HCT116 (cell line): Measurements from ENCODE around the gene PUM1. TPM values are rescaled to one million over a fixed set of nuclear protein-coding genes. Genes with fewer than 3 reads are reported as not detected.

Experiments used
- ATAC-seq: fragments of 200-7000 bp; cut with Tn5 transposase; 2 replicates; pipeline ENCODE4 v1.9.1; 2020; ENCODE audit warnings: mild to moderate bottlenecking, moderate library complexity
- BruUV-seq: library from RNA; stranded (reverse); fragments of 400-500 nt; replicated peaks from 2 replicates; lab custom pipeline; 2021; lab: Mats Ljungman, UMichigan
- CTCF ChIA-PET: fragments of 300-600 bp; sonication (Branson Sonifier 250); formaldehyde crosslinking; loops from one replicate; lab custom pipeline; 2021; ENCODE audit warnings: antibody characterized with exemption; lab: Charles Lee
- POLR2A ChIA-PET: fragments of 300-600, 350-600 bp; sonication (Branson Sonifier 250); formaldehyde crosslinking; loops from one replicate; lab custom pipeline; 2021; ENCODE audit warnings: antibody characterized with exemption; lab: Charles Lee
- RAD21 ChIA-PET, 2 experiments: fragments of 300-600 bp; sonication (Branson Sonifier 250); formaldehyde crosslinking; loops; one replicate each; lab custom pipeline; 2023; ENCODE audit warnings: low total read pairs in 2 of 2; ENCODE audit not compliant: uncharacterized antibody in 2 of 2, unreplicated experiment in 2 of 2, low non-redundant PET in 1 of 2; lab: Charles Lee
- DNase-seq: peaks from one replicate; pipeline ENCODE4 v3.0.0-alpha.2; 2010; ENCODE audit warnings: low read depth, low spot score
- H2AFZ ChIP-seq: fragments of 200-600 bp; shearing (Covaris generic), sonication (generic); 2 replicates; pipeline ENCODE4 v1.6.1; 2017; ENCODE audit warnings: low read depth, mixed run types, mixed read lengths, antibody characterized with exemption, low read length; ENCODE audit not compliant: poor library complexity, severe bottlenecking
- H3K27ac ChIP-seq: 2 replicates; pipeline ENCODE4 v1.5.1; 2012; ENCODE audit warnings: low read depth, low read length
- H3K27me3 ChIP-seq: fragments of 200-600 bp; sonication (generic); 2 replicates; pipeline ENCODE4 v1.6.1; 2016; ENCODE audit warnings: mixed run types, low read length, mixed read lengths; ENCODE audit not compliant: insufficient read depth
- H3K36me3 ChIP-seq, 2 experiments: fragments of 200-500 bp in 1 of 2; fragments of 200-600 bp in 1 of 2; sonication (Bioruptor generic) in 1 of 2; sonication (generic) in 1 of 2; 2 replicates each; pipeline versions ENCODE4 v1.5.1 to v1.6.1; 2014 to 2016; ENCODE audit warnings: low read length in 2 of 2, inconsistent platforms in 1 of 2, mixed read lengths in 1 of 2, mixed run types in 1 of 2; ENCODE audit not compliant: insufficient read depth in 2 of 2, control insufficient read depth in 1 of 2
- H3K4me1 ChIP-seq, 2 experiments: fragments of 200-600 bp in 1 of 2; sonication (generic) in 1 of 2; 2 replicates each; pipeline versions ENCODE4 v1.5.1 to v1.6.1; 2012 to 2017; ENCODE audit warnings: low read length in 2 of 2, inconsistent platforms in 1 of 2, mild to moderate bottlenecking in 1 of 2, mixed read lengths in 1 of 2, mixed run types in 1 of 2, moderate library complexity in 1 of 2; ENCODE audit not compliant: insufficient read depth in 2 of 2, control insufficient read depth in 1 of 2
- H3K4me2 ChIP-seq: fragments of 200-600 bp; sonication (generic); 2 replicates; pipeline ENCODE4 v1.6.1; 2017; ENCODE audit warnings: mixed run types, low read length, mixed read lengths
- H3K4me3 ChIP-seq, 2 experiments: fragments of 200-600 bp in 1 of 2; sonication (generic) in 1 of 2; replicated peaks in 1 of 2; 2 replicates each; pipeline ENCODE4 v1.5.1; 2011 to 2016; ENCODE audit warnings: low read length in 2 of 2, control low read depth in 1 of 2, low read depth in 1 of 2, mild to moderate bottlenecking in 1 of 2, mixed read lengths in 1 of 2, mixed run types in 1 of 2
- H3K79me2 ChIP-seq: fragments of 200-600 bp; sonication (generic); 2 replicates; pipeline ENCODE4 v1.6.1; 2017; ENCODE audit warnings: mild to moderate bottlenecking, mixed run types, low read length, moderate library complexity, mixed read lengths; ENCODE audit not compliant: insufficient read depth
- H3K9ac ChIP-seq: fragments of 200-600 bp; sonication (generic); 2 replicates; pipeline ENCODE4 v1.6.1; 2016; ENCODE audit warnings: low read length, mixed read lengths
- H3K9me2 ChIP-seq: fragments of 200-600 bp; sonication (generic), shearing (Covaris generic); 2 replicates; pipeline ENCODE4 v1.6.1; 2017; ENCODE audit warnings: mixed run types, mild to moderate bottlenecking, moderate library complexity; ENCODE audit not compliant: insufficient read depth
- H3K9me3 ChIP-seq, 2 experiments: fragments of 200-500 bp in 1 of 2; fragments of 200-600 bp in 1 of 2; sonication (Bioruptor generic) in 1 of 2; sonication (generic) in 1 of 2; 2 replicates each; pipeline ENCODE4 v1.6.1; 2014 to 2017; ENCODE audit warnings: low read length in 2 of 2, mixed read lengths in 2 of 2, inconsistent platforms in 1 of 2, low read depth in 1 of 2, mild to moderate bottlenecking in 1 of 2, mixed run types in 1 of 2, moderate library complexity in 1 of 2; ENCODE audit not compliant: control insufficient read depth in 1 of 2, insufficient read depth in 1 of 2
- H4K20me1 ChIP-seq: fragments of 200-600 bp; sonication (generic), shearing (Covaris generic); 2 replicates; pipeline ENCODE4 v1.6.1; 2017; ENCODE audit warnings: mixed run types, mild to moderate bottlenecking, moderate library complexity; ENCODE audit not compliant: insufficient read depth
- CBX3 ChIP-seq: IDR thresholded peaks from 2 replicates; pipeline ENCODE4 v1.6.1; 2012; ENCODE audit warnings: low read depth
- CEBPB ChIP-seq: IDR thresholded peaks from 2 replicates; pipeline ENCODE4 v1.6.1; 2012; ENCODE audit warnings: low read depth
- EGR1 ChIP-seq: IDR thresholded peaks from 2 replicates; pipeline ENCODE4 v1.6.1; 2012; ENCODE audit warnings: low read depth
- ELF1 ChIP-seq: IDR thresholded peaks from 2 replicates; pipeline ENCODE4 v1.6.1; 2012; ENCODE audit warnings: low read depth, borderline replicate concordance
- EZH2 ChIP-seq: fragments of 200-600 bp; sonication (generic); IDR thresholded peaks from 2 replicates; pipeline ENCODE4 v1.6.1; 2017; ENCODE audit warnings: antibody characterized with exemption, mixed run types
- EZH2phosphoT487 ChIP-seq: fragments of 200-600 bp; IDR thresholded peaks from 2 replicates; pipeline ENCODE4 v1.6.1; 2018; ENCODE audit warnings: antibody characterized with exemption, borderline replicate concordance
- MAX ChIP-seq: IDR thresholded peaks from 2 replicates; pipeline ENCODE4 v1.6.1; 2012
- POLR2A ChIP-seq: IDR thresholded peaks from 2 replicates; pipeline ENCODE4 v1.7.0; 2011; ENCODE audit warnings: borderline replicate concordance; ENCODE audit not compliant: insufficient read depth, insufficient read length; ENCODE audit errors: extremely low read depth
- POLR2AphosphoS5 ChIP-seq: IDR thresholded peaks from 2 replicates; pipeline ENCODE4 v1.6.1; 2011; ENCODE audit warnings: mild to moderate bottlenecking, low read depth, low read length, moderate library complexity
- SIN3A ChIP-seq: IDR thresholded peaks from 2 replicates; pipeline ENCODE4 v1.6.1; 2012; ENCODE audit warnings: low read depth
- SP1 ChIP-seq: IDR thresholded peaks from 2 replicates; pipeline ENCODE4 v1.6.1; 2012; ENCODE audit warnings: low read depth
- SRF ChIP-seq: IDR thresholded peaks from 2 replicates; pipeline ENCODE4 v1.6.1; 2012; ENCODE audit warnings: low read depth
- YY1 ChIP-seq: IDR thresholded peaks from 2 replicates; pipeline ENCODE4 v1.6.1; 2011; ENCODE audit warnings: low read length, low read depth, moderate library complexity, mild to moderate bottlenecking; ENCODE audit not compliant: insufficient replicate concordance; ENCODE audit errors: extremely low read depth
- ZBTB33 ChIP-seq: IDR thresholded peaks from 2 replicates; pipeline ENCODE4 v1.6.1; 2011; ENCODE audit warnings: mild to moderate bottlenecking, low read length, moderate library complexity; ENCODE audit not compliant: insufficient replicate concordance; ENCODE audit errors: extremely low read depth
- ZFX ChIP-seq: fragments of 450-650 bp; IDR thresholded peaks from 2 replicates; pipeline ENCODE4 v1.6.1; 2017
- ZNF274 ChIP-seq: fragments of 200-500 bp; sonication (Bioruptor generic); IDR thresholded peaks from 2 replicates; pipeline ENCODE4 v1.6.1; 2014; ENCODE audit warnings: mild to moderate bottlenecking, low read depth, low read length, inconsistent platforms
- intact Hi-C: fragments of 100-400 bp; cut with micrococcal nuclease; formaldehyde crosslinking; loops from 2 replicates; pipeline ENCODE4 v1.10.0; 2022
- total RNA-seq: library from RNA; stranded (reverse); gene quantifications from one replicate; pipeline ENCODE4 v1.2.1, GENCODE V29; 2021; ENCODE audit not compliant: unreplicated experiment

PUM1 gene
- total RNA-seq, 1 experiment from 2014 or later: 113 TPM

- DNase-seq (no peak), ATAC-seq (no peak)
- no peaks in the 10 kb centered on the region for H3K9me3 ChIP-seq
- H3K27ac ChIP-seq: no peak overlapping the region
- H3K9ac ChIP-seq: no peak overlapping the region
- intact Hi-C loops: no loop called here
- no peaks in the 10 kb centered on the region for H3K9me2 ChIP-seq
- H3K4me2 ChIP-seq: no peak overlapping the region
- no peaks in the 10 kb centered on the region for H3K36me3 ChIP-seq
- peaks cover 11 to 28% of the 10 kb centered on the region in 2 experiments for H3K4me1 ChIP-seq
- H4K20me1 ChIP-seq: no peaks in the 10 kb centered on the region
- H3K79me2 ChIP-seq: peaks cover 24% of the 10 kb centered on the region
- ChIA-PET CTCF (interaction anchor here (0.7 to 1.9 kb wide), 2 partner anchors 101 to 103 kb away, joined by 3 to 6 read pairs; no protein-coding TSS in a partner anchor), POLR2A (interaction anchor here (0.9 kb wide), 1 partner anchor 99 kb away, joined by 3 read pairs; no protein-coding TSS in a partner anchor), RAD21 (no interaction called here)
- TF ChIP-seq EZH2phosphoT487 (no peak), ZNF274 (no peak), EGR1 (no peak), ELF1 (no peak), MAX (no peak), SRF (no peak), SP1 (no peak), CBX3 (no peak), ZFX (no peak), POLR2A (no peak), YY1 (no peak), EZH2 (no peak), CEBPB (no peak), ZBTB33 (no peak), SIN3A (no peak), POLR2AphosphoS5 (no peak)
- no TSS peak for BruUV-seq
- H3K4me3 ChIP-seq: no peak overlapping the region
- H2AFZ ChIP-seq: no peak overlapping the region
- no peaks in the 10 kb centered on the region for H3K27me3 ChIP-seq
Measured at GRCh38 chr1:30904191-30904961, 161.1 kb downstream of the PUM1 start.
